ENCODE results near the gene DPM3. TPM values are rescaled to one million over a fixed set of nuclear protein-coding genes. Genes with fewer than 3 reads are reported as not detected.

Gene DPM3
- total RNA-seq, result 23.7 and 37.9 TPM in 2 replicates

DNA sequence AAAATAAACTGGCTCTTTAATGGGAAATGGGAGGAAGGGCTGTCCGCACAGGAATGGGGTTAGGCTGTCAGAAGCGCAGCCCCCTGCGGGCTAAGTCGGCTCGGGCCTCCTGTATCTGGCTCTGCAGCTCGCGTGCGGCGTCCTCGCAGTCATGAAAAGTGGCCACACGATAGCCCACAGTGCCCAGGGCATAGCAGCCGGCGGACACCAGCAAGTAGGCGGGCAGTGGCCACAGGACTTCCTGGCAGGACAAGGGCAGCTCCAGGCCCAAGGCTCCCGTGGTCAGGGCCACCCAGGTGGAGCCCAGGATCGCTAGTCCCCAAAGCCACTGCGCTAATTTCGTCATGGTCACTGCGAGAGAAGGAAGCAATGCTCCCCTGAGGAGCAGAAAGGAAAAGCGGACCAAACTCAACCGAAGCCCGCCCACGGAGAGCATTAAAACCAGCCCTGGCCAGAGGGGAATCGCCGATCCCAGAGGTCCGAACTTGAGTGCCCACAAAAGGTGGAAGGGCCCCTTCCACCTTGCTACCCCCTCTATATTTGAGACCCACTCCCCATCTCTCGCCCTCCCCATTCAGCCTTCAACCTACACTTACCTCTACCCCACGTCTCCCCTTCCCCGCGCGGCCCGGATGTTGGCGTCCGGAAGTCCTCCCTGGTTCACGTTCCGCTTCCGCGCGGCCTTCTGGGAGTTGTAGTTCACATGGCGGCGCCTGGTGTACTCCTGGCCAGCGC, at the start of gene DPM3:
TSS of gene DPM3 (minus strand) at position 637 of the 735 bp plus-strand sequence. CDS start at position 346, 291 bp downstream.

GRCh38 chr1:155173478-155174323, 33.4 kb upstream of the DPM3 start, which contains the start of gene TRIM46:
TSS of gene TRIM46 (plus strand) at chr1:155173849. CDS start at chr1:155173967, 118 bp downstream.

DNA sequence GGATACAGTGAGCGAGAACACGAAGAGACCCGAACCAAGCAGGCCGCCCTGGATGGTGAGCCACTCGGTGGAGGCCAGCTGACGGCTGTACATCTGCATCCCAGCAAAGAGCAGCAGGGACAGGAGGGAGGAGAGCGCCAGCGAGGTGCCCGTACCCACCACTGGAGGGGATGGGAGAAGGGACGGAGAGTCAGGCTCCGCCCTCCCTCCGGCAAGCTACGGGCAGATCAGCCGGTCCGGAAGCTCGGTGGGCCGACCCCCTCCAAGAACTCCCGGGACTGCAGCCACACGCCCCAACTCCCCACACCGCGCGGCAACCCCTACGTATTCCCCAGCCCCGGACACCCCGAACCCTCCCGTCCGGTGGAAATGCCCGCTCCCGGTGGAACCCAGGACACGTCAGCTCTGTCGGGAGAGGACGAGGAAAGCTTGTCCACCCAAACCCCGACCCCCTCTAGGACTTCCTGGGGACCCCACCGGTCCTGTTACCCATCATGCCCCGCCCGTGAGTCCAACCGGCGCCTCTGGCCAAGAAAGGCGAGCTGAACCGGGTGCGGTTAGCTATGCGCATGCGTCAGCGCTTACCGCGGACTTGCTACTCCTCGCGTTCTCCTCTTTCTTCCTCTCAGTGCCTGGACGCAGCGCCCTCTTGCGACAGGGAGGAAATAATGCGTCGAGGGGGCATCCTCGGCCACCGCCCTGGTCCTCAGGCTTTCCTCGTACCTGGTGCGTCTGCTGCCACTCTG, 32.6 kb upstream of the DPM3 start, which contains the start of gene KRTCAP2:
TSS of gene KRTCAP2 (minus strand) at position 573 of the 746 bp plus-strand sequence. CDS start at position 493, 80 bp downstream.

GRCh38 chr1:155135415-155136028, 4.8 kb downstream of the DPM3 start, which contains the start of gene SLC50A1:
TSS of gene SLC50A1 (plus strand) at chr1:155135852. CDS start at chr1:155135912, 60 bp downstream.

GRCh38 chr1:155127105-155127966, 13.0 kb downstream of the DPM3 start, which contains the start of gene EFNA1:
TSS of gene EFNA1 (plus strand) at chr1:155127876. CDS start at chr1:155127978, 102 bp downstream.

Small RNA genes lying within 50 kb of the gene (small RNA-seq; reads per million reads assigned to genes)
- gene HMGN2P18 (not detected), gene RF00019 (not detected)

Other genes starting within 250 kb of the DPM3 start
- gene PMVK, start 203.8 kb downstream of the DPM3 start, total RNA-seq, result 9.2 and 10.5 TPM in 2 replicates
- gene PBXIP1, start 184.4 kb downstream of the DPM3 start, total RNA-seq, result 41.5 and 42.0 TPM in 2 replicates
- 11.3 and 12.6 TPM in 2 replicates for gene PYGO2, start 178.7 kb downstream of the DPM3 start, total RNA-seq
- 248 and 273 TPM in 2 replicates for gene SHC1, start 169.8 kb downstream of the DPM3 start, total RNA-seq
- gene CKS1B, start 165.8 kb downstream of the DPM3 start, total RNA-seq, result 116 and 126 TPM in 2 replicates
- 21.6 and 22.3 TPM in 2 replicates for gene FLAD1, start 157.2 kb downstream of the DPM3 start, total RNA-seq
- 0.40 TPM in 1 of 2 replicates, not detected in the other for gene LENEP, start 146.9 kb downstream of the DPM3 start, total RNA-seq
- gene ZBTB7B, start 137.7 kb downstream of the DPM3 start, total RNA-seq, result 10.2 and 15.0 TPM in 2 replicates
- gene DCST2, start 106.8 kb downstream of the DPM3 start, total RNA-seq, result 0.29 TPM in 1 of 2 replicates, not detected in the other
- not detected in 2 replicates for gene DCST1, start 106.7 kb downstream of the DPM3 start, total RNA-seq
- gene ADAM15, start 89.2 kb downstream of the DPM3 start, total RNA-seq, result 172 and 268 TPM in 2 replicates
- 4.0 and 7.0 TPM in 2 replicates for gene EFNA4, start 76.8 kb downstream of the DPM3 start, total RNA-seq
- gene EFNA3, start 61.7 kb downstream of the DPM3 start, total RNA-seq, result 0.66 and 1.9 TPM in 2 replicates
- gene EFNA1, start 12.7 kb downstream of the DPM3 start, total RNA-seq, result 30.5 and 45.1 TPM in 2 replicates
- 24.3 and 39.1 TPM in 2 replicates for gene SLC50A1, start 4.7 kb downstream of the DPM3 start, total RNA-seq
- 77.7 and 105 TPM in 2 replicates for gene KRTCAP2, start 32.8 kb upstream of the DPM3 start, total RNA-seq
- 5.7 and 7.2 TPM in 2 replicates for gene TRIM46, start 33.3 kb upstream of the DPM3 start, total RNA-seq
- gene THBS3, start 67.4 kb upstream of the DPM3 start, total RNA-seq, result 8.5 and 9.1 TPM in 2 replicates
- 36.7 and 43.9 TPM in 2 replicates for gene MTX1, start 68.2 kb upstream of the DPM3 start, total RNA-seq
- gene ENTREP3, start 115.0 kb upstream of the DPM3 start, total RNA-seq, result 11.8 and 15.3 TPM in 2 replicates
- gene SCAMP3, start 121.8 kb upstream of the DPM3 start, total RNA-seq, result 36.3 and 45.4 TPM in 2 replicates
- 33.8 and 34.6 TPM in 2 replicates for gene CLK2, start 133.0 kb upstream of the DPM3 start, total RNA-seq
- 0.40 and 0.65 TPM in 2 replicates for gene HCN3, start 136.9 kb upstream of the DPM3 start, total RNA-seq
- gene PKLR, start 160.9 kb upstream of the DPM3 start, total RNA-seq, result not detected in 2 replicates
- gene FDPS, start 168.3 kb upstream of the DPM3 start, total RNA-seq, result 391 and 487 TPM in 2 replicates
- gene RUSC1, start 180.4 kb upstream of the DPM3 start, total RNA-seq, result 13.7 and 19.6 TPM in 2 replicates